GM21786 (cell line): ENCODE measurements around the gene SIX5.
A peak's percentile ranks its signal among the peaks of the same experiment; 100 is the strongest.
"Not testable (repeated sequence)": the region's sequence is repeated elsewhere in the genome, so short reads cannot be mapped to it uniquely, and the experiment has no call there.

Source experiments
- ATAC-seq: cut with Tn5 transposase; IDR thresholded peaks from one replicate; pipeline ENCODE4 v1.9.1; 2021; ENCODE audit not compliant: unreplicated experiment

SIX5 gene

GRCh38 chr19:45761714-45762113 lies 7.3 kb downstream of the SIX5 start:
- no peak for ATAC-seq

DNA sequence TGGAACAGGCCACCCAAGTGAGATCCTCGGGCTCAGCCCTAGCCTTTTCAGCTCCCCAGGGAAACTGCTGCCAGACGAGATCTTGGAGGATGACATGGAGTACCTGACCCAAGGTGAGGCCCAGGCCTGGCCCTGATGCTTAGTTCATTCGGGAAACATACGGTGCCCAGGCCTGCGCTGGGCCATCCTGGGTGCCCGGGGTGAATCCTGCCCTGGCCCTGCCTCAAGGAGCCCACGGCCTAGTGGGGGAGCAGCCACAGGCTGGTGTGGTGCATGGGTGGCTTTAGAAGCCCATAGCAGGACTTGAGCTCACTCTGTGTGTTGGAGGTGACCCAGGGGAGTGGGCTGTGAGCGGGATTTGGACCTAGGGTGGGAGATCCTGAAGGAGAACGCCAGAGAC lies 10.1 kb downstream of the SIX5 start:
- no peak for ATAC-seq

DNA sequence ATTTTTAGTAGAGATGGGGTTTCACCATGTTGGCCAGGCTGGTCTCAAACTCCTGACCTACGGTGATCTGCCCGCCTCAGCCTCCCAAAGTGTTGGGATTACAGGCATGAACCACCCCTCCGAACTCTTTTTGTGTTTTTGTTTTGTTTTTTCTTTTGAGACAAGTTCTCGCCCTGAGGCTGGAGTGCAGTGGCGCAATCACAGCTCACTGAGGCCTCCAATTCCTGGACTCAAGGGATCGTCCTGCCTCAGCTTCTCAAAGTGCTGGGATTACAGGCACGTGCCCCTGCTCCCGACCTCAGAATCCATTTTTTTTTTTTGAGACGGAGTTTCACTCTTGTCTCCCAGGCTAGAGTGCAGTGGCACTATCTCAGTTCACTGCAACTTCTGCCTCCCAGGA lies 11.4 kb downstream of the SIX5 start:
- no peak for ATAC-seq

DNA sequence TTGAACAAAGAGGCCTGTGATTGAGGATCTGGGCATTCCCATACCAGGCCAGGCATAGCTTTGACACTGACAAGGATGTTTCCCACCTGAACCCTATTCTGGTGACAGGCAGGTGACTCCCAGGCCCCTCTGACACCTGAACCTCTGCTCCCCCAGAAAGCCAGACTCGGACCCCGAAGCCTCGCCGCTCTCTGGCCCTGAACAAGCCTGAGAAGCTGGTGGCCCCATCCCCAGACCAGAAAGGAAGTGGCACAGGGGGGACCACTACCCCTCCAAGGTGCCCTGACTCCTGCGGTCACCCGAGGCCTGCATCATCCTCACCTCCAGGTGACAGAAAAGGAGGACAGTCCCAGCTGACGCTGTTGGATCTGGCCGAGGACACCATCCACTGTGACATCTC lies 14.7 kb downstream of the SIX5 start:
- ATAC-seq = no peak

DNA sequence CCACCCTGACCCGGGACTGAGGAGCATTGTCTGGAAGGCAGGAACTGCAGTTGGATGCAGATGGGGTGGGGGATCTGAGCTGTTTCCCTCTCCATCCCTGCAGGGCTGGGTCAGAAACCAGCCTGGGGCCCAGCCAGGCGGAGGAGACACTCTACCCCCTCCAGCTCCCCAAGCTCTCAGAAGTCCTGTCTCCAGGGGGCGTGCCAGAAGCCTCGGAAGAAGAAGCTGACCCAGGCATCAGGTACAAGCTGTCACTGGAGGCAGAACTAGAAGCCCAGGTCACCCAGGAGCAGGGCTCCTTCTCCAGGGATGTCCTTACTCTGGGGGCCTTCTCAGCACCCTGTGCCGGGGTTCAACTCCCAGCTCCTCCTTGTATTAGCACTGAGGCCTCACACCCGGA lies 15.5 kb downstream of the SIX5 start:
- no peak for ATAC-seq

DNA sequence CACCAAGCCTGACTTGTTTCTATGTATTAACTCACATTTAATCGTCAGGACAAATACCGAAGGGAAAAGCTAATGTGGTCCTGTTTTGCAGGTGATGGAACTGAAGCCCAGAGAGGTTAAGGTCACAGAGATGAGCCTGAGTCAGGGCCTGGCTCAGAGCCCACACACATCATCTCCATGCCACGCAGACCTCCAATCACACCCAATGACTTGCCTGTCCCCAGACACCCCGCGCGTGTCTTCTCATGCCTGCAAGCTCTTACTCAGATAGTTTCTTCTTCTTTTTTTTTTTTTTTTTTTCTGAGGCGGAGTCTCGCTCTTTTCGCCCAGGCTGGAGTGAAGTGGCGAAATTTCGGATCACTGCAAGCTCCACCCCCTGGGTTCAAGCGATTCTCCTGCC lies 16.4 kb downstream of the SIX5 start:
- ATAC-seq = no peak

DNA sequence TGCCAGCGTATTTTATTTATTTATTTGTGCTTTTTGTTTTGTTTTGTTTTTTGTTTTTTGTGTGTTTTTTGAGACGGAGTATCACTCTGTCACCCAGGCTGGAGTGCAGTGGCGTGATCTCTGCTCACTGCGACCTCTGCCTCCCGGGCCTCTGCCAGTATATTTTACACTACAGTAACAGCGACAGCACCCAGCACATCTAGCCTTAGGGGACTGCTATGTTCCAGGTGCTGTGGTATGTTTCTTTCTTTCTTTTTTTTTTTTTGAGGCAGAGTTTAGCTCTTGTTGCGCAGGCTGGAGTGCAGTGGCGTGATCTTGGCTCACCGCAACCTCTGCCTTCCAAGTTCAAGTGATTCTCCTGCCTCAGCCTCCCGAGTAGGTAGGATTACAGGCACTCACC lies 17.6 kb downstream of the SIX5 start:
- ATAC-seq = not testable (repeated sequence)

DNA sequence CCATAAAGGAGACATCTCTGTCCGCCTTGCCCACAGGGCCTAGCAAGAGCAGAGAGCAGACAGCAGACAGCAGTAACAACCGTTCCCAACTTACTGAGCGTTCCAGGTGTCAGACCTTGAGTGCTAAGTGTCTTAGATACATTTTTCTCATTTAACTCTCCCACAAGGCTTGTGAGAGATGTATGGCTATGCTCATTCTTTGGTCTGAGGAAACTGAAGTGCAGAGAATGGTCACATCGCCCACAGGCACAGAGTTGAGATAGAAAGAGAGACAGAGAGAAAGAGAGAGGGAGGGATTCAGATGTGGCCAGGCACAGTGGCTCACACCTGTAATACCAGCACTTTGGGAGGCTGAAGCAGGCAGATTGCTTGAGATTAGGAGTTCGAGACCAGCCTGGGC lies 21.5 kb downstream of the SIX5 start:
- no peak for ATAC-seq

- no peak for ATAC-seq
Measured at GRCh38 chr19:45746866-45747265, 22.2 kb downstream of the SIX5 start.

GRCh38 chr19:45745606-45746005 lies 23.4 kb downstream of the SIX5 start:
- ATAC-seq = no peak

DNA sequence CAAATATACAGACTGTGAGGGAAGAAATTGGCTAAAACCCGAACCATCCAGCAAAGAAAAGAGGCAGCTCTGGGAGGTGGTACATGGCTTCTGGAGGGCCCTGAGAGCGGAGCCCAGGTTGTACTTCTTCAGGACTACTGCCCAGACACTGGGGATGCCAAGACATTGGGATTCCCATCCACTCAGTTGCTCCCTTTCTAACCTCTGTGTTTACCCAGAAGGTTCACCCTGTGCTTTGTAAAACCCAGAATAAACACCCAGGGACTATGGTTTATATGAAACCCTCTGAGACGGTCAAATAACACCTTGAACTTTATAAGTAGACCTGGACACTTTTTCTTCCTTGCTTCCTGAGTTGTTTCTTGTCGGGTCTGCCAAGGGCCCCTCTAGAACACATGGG lies 26.1 kb downstream of the SIX5 start:
- ATAC-seq = no peak

GRCh38 chr19:45739498-45740439 lies 29.3 kb downstream of the SIX5 start:
- ATAC-seq = no peak

GRCh38 chr19:45733160-45733810 lies 35.8 kb downstream of the SIX5 start, which contains the start of gene MEIOSIN:
Gene MEIOSIN (plus strand): TSS chr19:45733439. CDS start chr19:45735377, 1,938 bp downstream.
- no peak for ATAC-seq

DNA sequence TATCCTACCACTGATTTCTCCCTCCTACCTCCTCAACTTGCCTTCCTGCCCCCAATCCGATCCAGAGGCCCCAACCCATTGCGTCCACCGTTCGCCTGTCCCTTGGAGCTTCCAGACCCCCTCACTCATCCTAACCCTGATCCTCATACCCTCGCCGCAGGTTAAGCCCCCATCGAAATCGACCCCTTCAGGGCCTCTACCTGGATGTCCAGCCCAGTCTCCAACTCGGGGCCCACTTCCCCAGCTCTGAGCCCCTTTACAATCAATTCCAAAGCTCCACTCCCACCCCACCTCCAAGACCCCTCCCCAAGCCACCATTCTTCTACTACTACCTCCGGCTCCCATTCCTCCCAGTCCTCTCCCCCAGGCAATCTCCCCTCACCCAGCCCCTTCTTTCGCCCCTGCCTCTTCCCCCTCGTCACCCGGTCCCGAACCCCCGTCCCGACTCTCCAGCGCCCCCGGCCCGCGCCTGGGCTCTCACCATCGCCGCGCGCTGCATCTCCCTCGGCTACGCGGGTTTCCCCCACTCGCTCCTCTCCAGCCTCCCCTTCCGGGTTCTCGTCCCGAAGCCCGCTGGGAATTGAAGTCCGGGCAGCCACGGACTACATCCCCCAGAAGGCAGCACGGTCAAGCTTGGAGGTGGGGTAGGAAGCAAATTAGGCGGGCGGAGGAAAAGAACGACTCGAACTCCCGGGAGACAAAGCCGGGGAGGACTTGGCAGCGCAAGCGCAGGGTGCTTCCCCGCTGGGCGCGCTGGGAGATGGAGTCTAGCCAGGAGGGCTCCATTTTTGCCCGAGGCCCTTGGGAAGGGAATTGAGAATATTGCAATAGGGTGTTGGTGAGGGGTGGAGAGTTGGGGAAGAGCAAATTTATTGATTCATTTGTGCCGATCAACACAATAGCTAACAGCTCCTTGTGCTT lies 38.4 kb downstream of the SIX5 start, which contains the start of gene FBXO46:
TSS of gene FBXO46 (minus strand) at position 529 of the 921 bp plus-strand sequence. CDS start 17,401 bp downstream, outside the sequence.
- peak; percentile 85 for ATAC-seq

DNA sequence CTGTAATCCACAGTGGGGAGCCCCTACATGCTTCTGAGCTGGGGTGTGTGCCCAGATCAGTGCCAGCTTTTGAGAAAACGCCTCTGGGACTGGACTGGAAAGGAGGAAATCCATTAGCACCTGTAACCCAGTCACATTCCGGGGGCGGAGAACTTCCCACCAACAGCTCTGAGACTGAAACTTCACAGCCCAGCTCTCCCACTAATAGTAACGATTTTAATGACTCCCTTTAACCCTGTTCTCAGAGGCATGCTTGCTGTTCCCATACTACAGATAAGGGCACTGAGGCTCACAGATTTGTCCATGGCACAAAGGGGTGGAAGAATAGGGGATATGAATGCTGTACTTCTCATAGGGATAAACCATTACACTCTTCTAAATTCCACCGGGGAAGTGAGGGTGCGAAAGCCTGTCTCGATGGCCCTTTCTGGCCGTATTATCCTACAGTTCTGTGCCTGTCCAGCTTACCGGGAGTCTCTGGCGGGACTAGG lies 39.2 kb downstream of the SIX5 start:
- no peak for ATAC-seq

DNA sequence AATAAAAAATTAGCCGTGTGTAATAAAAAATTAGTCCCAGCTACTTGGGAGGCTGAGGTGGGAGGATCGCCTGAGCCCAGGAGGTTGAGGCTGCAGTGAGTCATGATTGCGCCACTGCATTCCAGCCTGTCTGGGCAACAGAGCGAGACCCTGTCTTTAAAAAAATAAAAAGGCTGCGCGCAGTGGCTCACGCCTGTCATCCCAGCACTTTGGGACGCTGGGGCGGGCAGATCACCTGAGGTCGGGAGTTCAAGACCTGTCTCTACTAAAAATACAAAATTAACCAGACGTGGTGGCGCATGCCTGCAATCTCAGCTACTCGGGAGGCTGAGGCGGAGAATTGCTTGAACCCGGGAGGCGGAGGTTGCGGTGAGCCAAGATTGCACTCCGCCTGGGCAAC lies 40.4 kb downstream of the SIX5 start:
- ATAC-seq = not testable (repeated sequence)

DNA sequence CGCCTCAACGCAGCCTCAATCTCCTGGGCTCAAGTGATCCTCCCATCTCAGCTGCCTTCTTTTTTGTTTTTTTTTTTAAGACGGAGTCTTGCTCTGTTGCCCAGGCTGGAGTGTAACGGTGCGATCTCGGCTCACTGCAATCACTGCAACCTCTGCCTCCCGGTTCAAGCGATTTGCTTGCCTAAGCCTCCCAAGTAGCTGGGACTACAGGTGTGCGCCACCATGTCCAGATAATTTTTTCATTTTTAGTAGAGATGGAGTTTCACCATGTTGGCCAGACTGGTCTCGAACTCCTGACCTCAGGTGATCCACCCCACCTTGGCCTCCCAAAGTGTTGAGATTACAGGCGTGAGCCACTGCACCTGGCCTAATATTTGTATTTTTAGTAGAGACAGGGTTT lies 49.0 kb downstream of the SIX5 start:
- ATAC-seq = not testable (repeated sequence)

- ATAC-seq = no peak
Measured at GRCh38 chr19:45717983-45718650, 50.9 kb downstream of the SIX5 start.

- ATAC-seq = peak; percentile 91
Measured at GRCh38 chr19:45717131-45717982, 51.7 kb downstream of the SIX5 start.
